Measurements from ENCODE around the gene AAR2. TPM values are rescaled to one million over a fixed set of nuclear protein-coding genes. Genes with fewer than 3 reads are reported as not detected.

AAR2 gene
- total RNA-seq, 1 experiment from 2014 or later, result 24.9 TPM

- H3K36me3 ChIP-seq (ENCODE audit: insufficient read depth, low read length), result no peaks in the 10 kb centered on the region
- no peaks in the 10 kb centered on the region for H4K20me1 ChIP-seq (ENCODE audit: insufficient read depth, low read depth, low read length)
- H3K4me3 ChIP-seq (ENCODE audit: low read length), result no peak overlapping the region
- no peak overlapping the region for H3K4me2 ChIP-seq (ENCODE audit: low read depth, low read length, poor library complexity, severe bottlenecking)
- no peak overlapping the region for H2AFZ ChIP-seq (ENCODE audit: low read length)
- no peaks in the 10 kb centered on the region for H3K9me2 ChIP-seq (replicated peaks; ENCODE audit: insufficient read depth, low read length)
- DNase-seq, result no peak
- no peaks in the 10 kb centered on the region for H3K9me3 ChIP-seq (ENCODE audit: low read length)
- no peaks in the 10 kb centered on the region for H3K27me3 ChIP-seq (ENCODE audit: low read length)
- H3K27ac ChIP-seq (ENCODE audit: low read length), result no peak overlapping the region
- H3K9ac ChIP-seq (ENCODE audit: low read length), result no peak overlapping the region
- no peaks in the 10 kb centered on the region for H3K4me1 ChIP-seq (ENCODE audit: low read length)
- H3K79me2 ChIP-seq (ENCODE audit: low read length), result no peaks in the 10 kb centered on the region
Measured at GRCh38 chr20:36272547-36273220, 36.4 kb downstream of the AAR2 start.

GRCh38 chr20:36273414-36274180, 37.3 kb downstream of the AAR2 start:
- no peaks in the 10 kb centered on the region for H3K9me2 ChIP-seq (replicated peaks; ENCODE audit: insufficient read depth, low read length)

GRCh38 chr20:36274181-36274841, 38.0 kb downstream of the AAR2 start:
- no peaks in the 10 kb centered on the region for H3K79me2 ChIP-seq (ENCODE audit: low read length)
- H2AFZ ChIP-seq (ENCODE audit: low read length), result no peak overlapping the region
- H3K9me2 ChIP-seq (replicated peaks; ENCODE audit: insufficient read depth, low read length), result no peaks in the 10 kb centered on the region
- no peak overlapping the region for H3K9ac ChIP-seq (ENCODE audit: low read length)
- DNase-seq, result no peak
- no peaks in the 10 kb centered on the region for H3K27me3 ChIP-seq (ENCODE audit: low read length)
- H3K36me3 ChIP-seq (ENCODE audit: insufficient read depth, low read length), result no peaks in the 10 kb centered on the region
- H3K27ac ChIP-seq (ENCODE audit: low read length), result no peak overlapping the region
- H3K4me2 ChIP-seq (ENCODE audit: low read depth, low read length, poor library complexity, severe bottlenecking), result no peak overlapping the region
- H3K4me1 ChIP-seq (ENCODE audit: low read length), result no peaks in the 10 kb centered on the region
- H4K20me1 ChIP-seq (ENCODE audit: insufficient read depth, low read depth, low read length), result no peaks in the 10 kb centered on the region
- no peak overlapping the region for H3K4me3 ChIP-seq (ENCODE audit: low read length)
- H3K9me3 ChIP-seq (ENCODE audit: low read length), result no peaks in the 10 kb centered on the region

More at GRCh38 chr20:36273414-36274180, 37.3 kb downstream of the AAR2 start:
- Histone ChIP-seq H4K20me1 (ENCODE audit: insufficient read depth, low read depth, low read length) (no peaks in the 10 kb centered on the region), H3K4me1 (ENCODE audit: low read length) (no peaks in the 10 kb centered on the region), H3K79me2 (ENCODE audit: low read length) (no peaks in the 10 kb centered on the region), H3K27me3 (ENCODE audit: low read length) (no peaks in the 10 kb centered on the region), H3K9ac (ENCODE audit: low read length) (no peak overlapping the region), H3K27ac (ENCODE audit: low read length) (no peak overlapping the region), H3K4me2 (ENCODE audit: low read depth, low read length, poor library complexity, severe bottlenecking) (no peak overlapping the region), H3K4me3 (ENCODE audit: low read length) (no peak overlapping the region), H3K9me3 (ENCODE audit: low read length) (no peaks in the 10 kb centered on the region), H2AFZ (ENCODE audit: low read length) (no peak overlapping the region), H3K36me3 (ENCODE audit: insufficient read depth, low read length) (no peaks in the 10 kb centered on the region)
- peak; percentile 72 for DNase-seq

GRCh38 chr20:36275011-36275410, 38.7 kb downstream of the AAR2 start:
- H4K20me1 ChIP-seq (ENCODE audit: insufficient read depth, low read depth, low read length), result no peaks in the 10 kb centered on the region
- H2AFZ ChIP-seq (ENCODE audit: low read length), result no peak overlapping the region
- no peaks in the 10 kb centered on the region for H3K9me2 ChIP-seq (replicated peaks; ENCODE audit: insufficient read depth, low read length)
- peak; percentile 6 for DNase-seq
- no peak overlapping the region for H3K27ac ChIP-seq (ENCODE audit: low read length)
- H3K4me3 ChIP-seq (ENCODE audit: low read length), result no peak overlapping the region
- H3K9ac ChIP-seq (ENCODE audit: low read length), result no peak overlapping the region
- H3K9me3 ChIP-seq (ENCODE audit: low read length), result no peaks in the 10 kb centered on the region
- no peaks in the 10 kb centered on the region for H3K4me1 ChIP-seq (ENCODE audit: low read length)
- H3K27me3 ChIP-seq (ENCODE audit: low read length), result no peaks in the 10 kb centered on the region
- no peak overlapping the region for H3K4me2 ChIP-seq (ENCODE audit: low read depth, low read length, poor library complexity, severe bottlenecking)
- H3K36me3 ChIP-seq (ENCODE audit: insufficient read depth, low read length), result no peaks in the 10 kb centered on the region
- no peaks in the 10 kb centered on the region for H3K79me2 ChIP-seq (ENCODE audit: low read length)

GRCh38 chr20:36275441-36276189, 39.3 kb downstream of the AAR2 start:
- Histone ChIP-seq H4K20me1 (ENCODE audit: insufficient read depth, low read depth, low read length) (no peaks in the 10 kb centered on the region), H3K4me2 (ENCODE audit: low read depth, low read length, poor library complexity, severe bottlenecking) (no peak overlapping the region), H3K9me3 (ENCODE audit: low read length) (no peaks in the 10 kb centered on the region), H3K4me3 (ENCODE audit: low read length) (no peak overlapping the region), H3K36me3 (ENCODE audit: insufficient read depth, low read length) (no peaks in the 10 kb centered on the region), H3K4me1 (ENCODE audit: low read length) (no peaks in the 10 kb centered on the region), H3K27me3 (ENCODE audit: low read length) (no peaks in the 10 kb centered on the region), H3K9ac (ENCODE audit: low read length) (no peak overlapping the region), H2AFZ (ENCODE audit: low read length) (no peak overlapping the region), H3K9me2 (replicated peaks; ENCODE audit: insufficient read depth, low read length) (no peaks in the 10 kb centered on the region), H3K27ac (ENCODE audit: low read length) (no peak overlapping the region), H3K79me2 (ENCODE audit: low read length) (no peaks in the 10 kb centered on the region)
- DNase-seq, result no peak

GRCh38 chr20:36277546-36277945, 41.3 kb downstream of the AAR2 start:
- Histone ChIP-seq H3K9me3 (ENCODE audit: low read length) (no peaks in the 10 kb centered on the region), H3K27ac (ENCODE audit: low read length) (no peak overlapping the region), H3K4me1 (ENCODE audit: low read length) (no peaks in the 10 kb centered on the region), H4K20me1 (ENCODE audit: insufficient read depth, low read depth, low read length) (no peaks in the 10 kb centered on the region), H3K9me2 (replicated peaks; ENCODE audit: insufficient read depth, low read length) (no peaks in the 10 kb centered on the region), H3K9ac (ENCODE audit: low read length) (no peak overlapping the region), H3K4me3 (ENCODE audit: low read length) (no peak overlapping the region), H3K36me3 (ENCODE audit: insufficient read depth, low read length) (no peaks in the 10 kb centered on the region), H2AFZ (ENCODE audit: low read length) (no peak overlapping the region), H3K4me2 (ENCODE audit: low read depth, low read length, poor library complexity, severe bottlenecking) (no peak overlapping the region), H3K79me2 (ENCODE audit: low read length) (no peaks in the 10 kb centered on the region), H3K27me3 (ENCODE audit: low read length) (no peaks in the 10 kb centered on the region)
- no peak for DNase-seq

GRCh38 chr20:36279362-36279761, 43.1 kb downstream of the AAR2 start:
- no peak for DNase-seq
- Histone ChIP-seq H3K9me3 (ENCODE audit: low read length) (no peaks in the 10 kb centered on the region), H3K4me2 (ENCODE audit: low read depth, low read length, poor library complexity, severe bottlenecking) (no peak overlapping the region), H3K9ac (ENCODE audit: low read length) (no peak overlapping the region), H3K27me3 (ENCODE audit: low read length) (no peaks in the 10 kb centered on the region), H3K36me3 (ENCODE audit: insufficient read depth, low read length) (no peaks in the 10 kb centered on the region), H3K9me2 (replicated peaks; ENCODE audit: insufficient read depth, low read length) (no peaks in the 10 kb centered on the region), H2AFZ (ENCODE audit: low read length) (no peak overlapping the region), H3K79me2 (ENCODE audit: low read length) (no peaks in the 10 kb centered on the region), H4K20me1 (ENCODE audit: insufficient read depth, low read depth, low read length) (no peaks in the 10 kb centered on the region), H3K4me1 (ENCODE audit: low read length) (no peaks in the 10 kb centered on the region), H3K27ac (ENCODE audit: low read length) (no peak overlapping the region), H3K4me3 (ENCODE audit: low read length) (no peak overlapping the region)

GRCh38 chr20:36279776-36280175, 43.5 kb downstream of the AAR2 start:
- Histone ChIP-seq H3K27ac (ENCODE audit: low read length) (no peak overlapping the region), H3K4me2 (ENCODE audit: low read depth, low read length, poor library complexity, severe bottlenecking) (no peak overlapping the region), H2AFZ (ENCODE audit: low read length) (no peak overlapping the region), H3K9me2 (replicated peaks; ENCODE audit: insufficient read depth, low read length) (no peaks in the 10 kb centered on the region), H3K79me2 (ENCODE audit: low read length) (no peaks in the 10 kb centered on the region), H3K27me3 (ENCODE audit: low read length) (no peaks in the 10 kb centered on the region), H3K9ac (ENCODE audit: low read length) (no peak overlapping the region), H3K36me3 (ENCODE audit: insufficient read depth, low read length) (no peaks in the 10 kb centered on the region), H3K4me3 (ENCODE audit: low read length) (no peak overlapping the region), H3K4me1 (ENCODE audit: low read length) (no peaks in the 10 kb centered on the region), H3K9me3 (ENCODE audit: low read length) (no peaks in the 10 kb centered on the region), H4K20me1 (ENCODE audit: insufficient read depth, low read depth, low read length) (no peaks in the 10 kb centered on the region)
- no peak for DNase-seq
